NCI-H748 treated with DMSO at 0.1 percent for 48 hours (cell line): ENCODE data around the gene USP44.
"Not testable (repeated sequence)": the region's sequence is repeated elsewhere in the genome, so short reads cannot be mapped to it uniquely, and the experiment has no call there.

Experiments
- DNase-seq: peaks from one replicate; lab custom pipeline; 2025; lab: John Stamatoyannopoulos, UW

Gene USP44

GRCh38 chr12:95509300-95509699, 42.0 kb downstream of the USP44 start:
- DNase-seq, result no peak

- DNase-seq, result no peak
Measured at GRCh38 chr12:95506707-95507523, 44.4 kb downstream of the USP44 start.

- DNase-seq, result no peak
Measured at GRCh38 chr12:95505039-95505438, 46.2 kb downstream of the USP44 start.

- DNase-seq, result no peak
Measured at GRCh38 chr12:95504140-95504539, 47.1 kb downstream of the USP44 start.

GRCh38 chr12:95499772-95500171, 51.5 kb downstream of the USP44 start:
- no peak for DNase-seq

GRCh38 chr12:95498968-95499367, 52.3 kb downstream of the USP44 start:
- no peak for DNase-seq

GRCh38 chr12:95497031-95497430, 54.2 kb downstream of the USP44 start:
- peak; percentile 63 for DNase-seq

GRCh38 chr12:95495433-95495832, 55.8 kb downstream of the USP44 start:
- DNase-seq, result no peak

- no peak for DNase-seq
Measured at GRCh38 chr12:95494888-95495287, 56.4 kb downstream of the USP44 start.

- DNase-seq, result no peak
Measured at GRCh38 chr12:95492462-95492861, 58.8 kb downstream of the USP44 start.

- DNase-seq, result no peak
Measured at GRCh38 chr12:95487024-95487423, 64.3 kb downstream of the USP44 start.

GRCh38 chr12:95484524-95484923, 66.8 kb downstream of the USP44 start:
- DNase-seq, result no peak

GRCh38 chr12:95482564-95482963, 68.7 kb downstream of the USP44 start:
- not testable (repeated sequence) for DNase-seq

GRCh38 chr12:95481888-95482287, 69.4 kb downstream of the USP44 start:
- DNase-seq, result no peak

- no peak for DNase-seq
Measured at GRCh38 chr12:95481072-95481471, 70.2 kb downstream of the USP44 start.

- DNase-seq, result no peak
Measured at GRCh38 chr12:95480230-95480629, 71.0 kb downstream of the USP44 start.

- no peak for DNase-seq
Measured at GRCh38 chr12:95474660-95474958, 76.7 kb downstream of the USP44 start.

- peak; percentile 89 for DNase-seq
Measured at GRCh38 chr12:95473884-95474659, 77.2 kb downstream of the USP44 start, which contains the start of gene METAP2. Gene METAP2 (plus strand): TSS chr12:95474152. CDS start chr12:95474180, 28 bp downstream.

GRCh38 chr12:95473231-95473883, 77.9 kb downstream of the USP44 start:
- DNase-seq, result peak; percentile 57

GRCh38 chr12:95470300-95470699, 81.0 kb downstream of the USP44 start:
- DNase-seq, result no peak
